GM13976 (cell line): ENCODE measurements around the gene PDE1A.

Experiments used
- DNase-seq: peaks from one replicate; pipeline ENCODE4 v3.0.0; 2012; ENCODE audit warnings: low spot score
- CTCF ChIP-seq: IDR thresholded peaks from 2 replicates; pipeline ENCODE4 v1.5.1; 2012; ENCODE audit warnings: borderline replicate concordance, mild to moderate bottlenecking; ENCODE audit not compliant: insufficient read depth; ENCODE audit errors: extremely low read depth, missing control alignments, control extremely low read depth
- in situ Hi-C: fragments of 300-500 bp; cut with MboI; formaldehyde crosslinking; loops from one replicate; pipeline ENCODE4 v1.12.0; 2022; ENCODE audit warnings: low sequenced_read_pairs, mixed read lengths, inconsistent platforms; ENCODE audit not compliant: unreplicated experiment

PDE1A gene

GRCh38 chr2:182165202-182165601 is 261.6 kb downstream of the PDE1A start:
- DNase-seq: no peak
- in situ Hi-C loops: no loop called here
- TF ChIP-seq CTCF: no peak

- in situ Hi-C loops: no loop called here
- no peak for DNase-seq
- TF ChIP-seq CTCF: no peak
Observed at GRCh38 chr2:182164686-182165085, 262.1 kb downstream of the PDE1A start.

GRCh38 chr2:182163878-182164277 is 263.0 kb downstream of the PDE1A start:
- TF ChIP-seq CTCF: no peak
- DNase-seq: no peak
- in situ Hi-C loops: no loop called here

GRCh38 chr2:182148344-182148743 is 278.5 kb downstream of the PDE1A start:
- in situ Hi-C loops: no loop called here
- no peak for DNase-seq
- TF ChIP-seq CTCF: no peak

GRCh38 chr2:182144776-182145165 is 282.1 kb downstream of the PDE1A start:
- no peak for DNase-seq
- in situ Hi-C loops: no loop called here
- no peak for TF ChIP-seq CTCF

- no peak for DNase-seq
- no peak for TF ChIP-seq CTCF
- in situ Hi-C loops: no loop called here
Observed at GRCh38 chr2:182144041-182144775, 282.6 kb downstream of the PDE1A start.
